Right renal cortex interstitium (tissue), 3 donors: ENCODE results near the gene ZNF511. TPM values are rescaled to one million over a fixed set of nuclear protein-coding genes. Genes with fewer than 3 reads are reported as not detected.

Source experiments
- DNase-seq, 3 donors: peaks; one replicate each; pipeline ENCODE4 v3.0.0-alpha.2; 2013; ENCODE audit warnings: low read depth in 3 of 3, low spot score in 2 of 3
- polyA plus RNA-seq, 3 donors: library from polyadenylated mRNA; unstranded; fragments of 120-200 nt; gene quantifications; one replicate each; pipeline ENCODE4 v1.2.1, GENCODE V29; 2013; ENCODE audit not compliant: insufficient read length in 3 of 3

The ZNF511 gene
- polyA plus RNA-seq, 3 donors, result 33.1 to 42.2 (median 34.2) TPM

- DNase-seq, result no peak
These were observed 41.7 kb downstream of the ZNF511 start for GRCh38 chr10:133350283-133350949.

GRCh38 chr10:133350950-133351329 lies 42.2 kb downstream of the ZNF511 start:
- no peak for DNase-seq

- DNase-seq, result no peak
These were observed 42.9 kb downstream of the ZNF511 start for GRCh38 chr10:133351408-133352318.

GRCh38 chr10:133353202-133353959 lies 44.7 kb downstream of the ZNF511 start:
- DNase-seq, result no peak

GRCh38 chr10:133353988-133354605 lies 45.4 kb downstream of the ZNF511 start:
- no peak for DNase-seq

GRCh38 chr10:133354672-133355240 lies 46.0 kb downstream of the ZNF511 start:
- DNase-seq, result no peak

GRCh38 chr10:133355266-133355665 lies 46.6 kb downstream of the ZNF511 start:
- no peak for DNase-seq

GRCh38 chr10:133355991-133356390 lies 47.3 kb downstream of the ZNF511 start:
- DNase-seq, result no peak

GRCh38 chr10:133356549-133357284 lies 48.0 kb downstream of the ZNF511 start:
- DNase-seq, result no peak

- DNase-seq, result peak in 1 of 3 donors; percentile 71
These were observed 48.8 kb downstream of the ZNF511 start, which contains the start of gene FUOM for GRCh38 chr10:133357285-133358161. Gene FUOM, minus strand, starts transcription at chr10:133358019. Its CDS starts 12 bp downstream, at chr10:133358007.

GRCh38 chr10:133358162-133358924 lies 49.6 kb downstream of the ZNF511 start:
- DNase-seq, result no peak

GRCh38 chr10:133358925-133359310 lies 50.2 kb downstream of the ZNF511 start:
- DNase-seq, result no peak

- DNase-seq, result no peak
These were observed 50.8 kb downstream of the ZNF511 start for GRCh38 chr10:133359554-133359971.

GRCh38 chr10:133359972-133360610 lies 51.4 kb downstream of the ZNF511 start:
- DNase-seq, result no peak

- DNase-seq, result no peak
These were observed 52.5 kb downstream of the ZNF511 start for GRCh38 chr10:133361227-133361626.

- DNase-seq, result no peak
These were observed 53.2 kb downstream of the ZNF511 start for GRCh38 chr10:133361773-133362441.
